Astrocyte (in vitro differentiated cells and primary cell): Measurements from ENCODE around the gene ATP10B. TPM values are rescaled to one million over a fixed set of nuclear protein-coding genes. Genes with fewer than 3 reads are reported as not detected.
A peak's percentile ranks its signal among the peaks of the same experiment; 100 is the strongest.

Experiments used
- DNase-seq: peaks from one replicate; pipeline ENCODE4 v3.0.0-alpha.2; 2010; ENCODE audit warnings: low read depth
- FAIRE-seq: peaks from 2 replicates; lab custom pipeline; 2011; peaks lifted over from hg19 to GRCh38; lab: Jason Lieb, UNC
- H2AFZ ChIP-seq: 2 replicates; pipeline ENCODE4 v1.6.0; 2012; ENCODE audit warnings: low read depth, low read length, inconsistent platforms
- H3K27ac ChIP-seq: 2 replicates; pipeline ENCODE4 v1.5.1; 2011; ENCODE audit warnings: low read depth, low read length, inconsistent platforms
- H3K27me3 ChIP-seq: 2 replicates; pipeline ENCODE4 v1.6.0; 2011; ENCODE audit warnings: low read length, inconsistent platforms; ENCODE audit not compliant: insufficient read depth
- H3K36me3 ChIP-seq: 2 replicates; pipeline ENCODE4 v1.5.1; 2011; ENCODE audit warnings: low read length, inconsistent platforms; ENCODE audit not compliant: insufficient read depth
- H3K4me1 ChIP-seq: 2 replicates; pipeline ENCODE4 v1.5.1; 2011; ENCODE audit warnings: low read length, inconsistent platforms; ENCODE audit not compliant: insufficient read depth
- H3K4me2 ChIP-seq: 2 replicates; pipeline ENCODE4 v1.6.0; 2012; ENCODE audit warnings: low read length, inconsistent platforms
- H3K4me3 ChIP-seq: 2 replicates; pipeline ENCODE4 v1.5.1; 2011; ENCODE audit warnings: low read depth, mild to moderate bottlenecking, low read length, inconsistent platforms; ENCODE audit not compliant: insufficient read depth
- H3K79me2 ChIP-seq: 2 replicates; pipeline ENCODE4 v1.6.0; 2012; ENCODE audit warnings: mild to moderate bottlenecking, low read length, inconsistent platforms; ENCODE audit not compliant: insufficient read depth
- H3K9ac ChIP-seq: 2 replicates; pipeline ENCODE4 v1.6.0; 2012; ENCODE audit warnings: mild to moderate bottlenecking, low read length, inconsistent platforms
- H3K9me3 ChIP-seq: 2 replicates; pipeline ENCODE4 v1.5.1; 2012; ENCODE audit warnings: low read depth, mild to moderate bottlenecking, low read length, inconsistent platforms; ENCODE audit not compliant: insufficient read depth
- H4K20me1 ChIP-seq: 2 replicates; pipeline ENCODE4 v1.6.0; 2012; ENCODE audit warnings: low read length, inconsistent platforms; ENCODE audit not compliant: insufficient read depth
- H3K27ac Mint-ChIP-seq: one replicate; pipeline ENCODE4 v1.8.0; 2021; ENCODE audit warnings: mild to moderate bottlenecking, mixed read lengths; ENCODE audit not compliant: unreplicated experiment
- H3K27me3 Mint-ChIP-seq: one replicate; pipeline ENCODE4 v1.8.0; 2021; ENCODE audit warnings: low read depth, mixed read lengths; ENCODE audit not compliant: unreplicated experiment
- H3K36me3 Mint-ChIP-seq: one replicate; pipeline ENCODE4 v1.8.0; 2021; ENCODE audit warnings: low read depth, mixed read lengths; ENCODE audit not compliant: unreplicated experiment
- H3K4me1 Mint-ChIP-seq: one replicate; pipeline ENCODE4 v1.8.0; 2021; ENCODE audit warnings: low read depth, mixed read lengths; ENCODE audit not compliant: unreplicated experiment
- H3K4me3 Mint-ChIP-seq: one replicate; pipeline ENCODE4 v1.8.0; 2021; ENCODE audit warnings: mild to moderate bottlenecking, moderate library complexity, mixed read lengths; ENCODE audit not compliant: unreplicated experiment
- H3K9me3 Mint-ChIP-seq: one replicate; pipeline ENCODE4 v1.8.0; 2021; ENCODE audit warnings: mild to moderate bottlenecking, mixed read lengths; ENCODE audit not compliant: unreplicated experiment
- CTCF ChIP-seq: IDR thresholded peaks from 2 replicates; pipeline ENCODE4 v1.5.1; 2011; ENCODE audit warnings: low read depth, mild to moderate bottlenecking, inconsistent platforms, low read length, moderate library complexity; ENCODE audit not compliant: insufficient read depth
- EZH2 ChIP-seq: IDR thresholded peaks from 2 replicates; pipeline ENCODE4 v1.6.1; 2012; ENCODE audit warnings: mild to moderate bottlenecking, low read length, inconsistent platforms; ENCODE audit not compliant: insufficient read depth
- total RNA-seq: library from RNA; stranded (reverse); gene quantifications from 2 replicates; pipeline ENCODE4 v1.2.1, GENCODE V29; 2021

ATP10B gene
- total RNA-seq, 1 donor from 2014 or later, result not detected

- Histone ChIP-seq H2AFZ (no peak overlapping the region), H3K27me3 (no peaks in the 10 kb centered on the region), H4K20me1 (no peaks in the 10 kb centered on the region), H3K9me3 (no peaks in the 10 kb centered on the region), H3K36me3 (no peaks in the 10 kb centered on the region), H3K4me3 (no peak overlapping the region), H3K9ac (no peak overlapping the region), H3K4me1 (no peaks in the 10 kb centered on the region), H3K79me2 (no peaks in the 10 kb centered on the region), H3K27ac (no peak overlapping the region), H3K4me2 (no peak overlapping the region)
- H3K27me3 Mint-ChIP-seq, result no peaks in the 10 kb centered on the region
- H3K9me3 Mint-ChIP-seq, result no peaks in the 10 kb centered on the region
- no peak for TF ChIP-seq EZH2
- FAIRE-seq (no peak), DNase-seq (no peak)
- no peaks in the 10 kb centered on the region for H3K4me1 Mint-ChIP-seq
- H3K4me3 Mint-ChIP-seq, result no peak overlapping the region
- no peaks in the 10 kb centered on the region for H3K36me3 Mint-ChIP-seq
- H3K27ac Mint-ChIP-seq, result no peak overlapping the region
These were observed 7.8 kb downstream of the ATP10B start for GRCh38 chr5:160844177-160844576.

GRCh38 chr5:160843240-160843639 is 8.8 kb downstream of the ATP10B start:
- no peaks in the 10 kb centered on the region for H3K36me3 Mint-ChIP-seq

GRCh38 chr5:160837749-160838593 is 14.0 kb downstream of the ATP10B start:
- H3K27me3 ChIP-seq, result no peaks in the 10 kb centered on the region
- H3K9ac ChIP-seq, result no peak overlapping the region
- DNase-seq (peak; percentile 1), FAIRE-seq (no peak)
- no peak overlapping the region for H3K27ac ChIP-seq
- Mint-ChIP-seq H3K27ac (no peak overlapping the region), H3K36me3 (no peaks in the 10 kb centered on the region), H3K9me3 (peaks cover 4% of the 10 kb centered on the region), H3K4me1 (peaks cover 14% of the 10 kb centered on the region), H3K4me3 (no peak overlapping the region), H3K27me3 (no peaks in the 10 kb centered on the region)
- H3K79me2 ChIP-seq, result no peaks in the 10 kb centered on the region
- no peak overlapping the region for H3K4me3 ChIP-seq
- H2AFZ ChIP-seq, result no peak overlapping the region
- no peaks in the 10 kb centered on the region for H3K36me3 ChIP-seq
- TF ChIP-seq CTCF (no peak), EZH2 (no peak)
- H3K9me3 ChIP-seq, result no peaks in the 10 kb centered on the region
- H4K20me1 ChIP-seq, result no peaks in the 10 kb centered on the region
- no peak overlapping the region for H3K4me2 ChIP-seq
- no peaks in the 10 kb centered on the region for H3K4me1 ChIP-seq

More at GRCh38 chr5:160843240-160843639, 8.8 kb downstream of the ATP10B start:
- Histone ChIP-seq H3K4me3 (no peak overlapping the region), H2AFZ (no peak overlapping the region), H3K9ac (no peak overlapping the region), H3K9me3 (no peaks in the 10 kb centered on the region), H3K4me2 (no peak overlapping the region), H4K20me1 (no peaks in the 10 kb centered on the region), H3K27ac (no peak overlapping the region), H3K36me3 (no peaks in the 10 kb centered on the region), H3K4me1 (no peaks in the 10 kb centered on the region), H3K27me3 (no peaks in the 10 kb centered on the region), H3K79me2 (no peaks in the 10 kb centered on the region)
- TF ChIP-seq CTCF (no peak), EZH2 (no peak)
- DNase-seq, result no peak
- Mint-ChIP-seq H3K9me3 (no peaks in the 10 kb centered on the region), H3K4me1 (no peaks in the 10 kb centered on the region), H3K27me3 (no peaks in the 10 kb centered on the region), H3K4me3 (no peak overlapping the region), H3K27ac (no peak overlapping the region)
- FAIRE-seq, result no peak
